ENCODE data around the gene MCM3AP. TPM values are rescaled to one million over a fixed set of nuclear protein-coding genes. Genes with fewer than 3 reads are reported as not detected.

The MCM3AP gene
- total and polyA plus RNA-seq, 7 donors = 16.9 to 92.8 (median 48.9) TPM

DNA sequence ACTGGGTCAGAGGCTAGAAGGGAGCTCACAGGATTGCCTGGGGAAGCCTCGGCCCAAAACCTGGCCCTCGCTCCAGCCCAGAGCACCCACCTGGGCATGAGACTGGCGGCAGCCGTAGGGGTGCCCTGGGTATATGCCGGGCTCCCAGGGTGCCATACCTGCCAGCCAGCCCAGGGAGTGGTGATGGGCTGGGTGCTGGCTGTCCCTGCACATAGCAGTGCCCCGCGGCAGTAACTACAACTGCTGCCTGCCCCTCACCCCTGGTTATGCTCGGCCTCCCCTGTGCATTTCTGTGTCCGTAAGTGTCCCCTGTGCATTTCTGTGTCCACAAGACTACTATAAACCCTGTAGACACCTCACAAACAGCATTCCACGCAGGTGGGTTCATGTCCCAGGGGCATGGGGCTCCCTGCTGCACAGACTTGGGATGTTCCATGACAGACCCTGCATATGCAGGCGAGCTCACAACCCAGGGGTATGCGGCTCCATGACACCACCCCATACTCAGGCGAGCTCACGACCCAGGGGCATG is 95.4 kb downstream of the MCM3AP start:
- Histone ChIP-seq H3K4me3 (no peak overlapping the region), H3K27me3 (peaks cover 0 to 3% (median 0%) of the 10 kb centered on the region in 3 donors), H3K27ac (peak overlapping the region in 2 of 4 donors; percentile 57 to 69), H3K4me1 (peaks cover 0 to 23% (median 19%) of the 10 kb centered on the region in 4 donors), H3K9me3 (no peaks in the 10 kb centered on the region), H3K36me3 (peaks cover 12 to 57% (median 16%) of the 10 kb centered on the region in 4 donors)
- 96% methylated on average over 14 of the region's 14 CpGs for WGBS, 2 donors
- DNase-seq = no peak
- TF ChIP-seq POLR2A (IDR thresholded peaks at IDR 0.05) (no peak), EP300 (IDR thresholded peaks at IDR 0.05) (no peak), POLR2AphosphoS5 (IDR thresholded peaks at IDR 0.05) (no peak)
- TF ChIP-seq, protein P1, sequence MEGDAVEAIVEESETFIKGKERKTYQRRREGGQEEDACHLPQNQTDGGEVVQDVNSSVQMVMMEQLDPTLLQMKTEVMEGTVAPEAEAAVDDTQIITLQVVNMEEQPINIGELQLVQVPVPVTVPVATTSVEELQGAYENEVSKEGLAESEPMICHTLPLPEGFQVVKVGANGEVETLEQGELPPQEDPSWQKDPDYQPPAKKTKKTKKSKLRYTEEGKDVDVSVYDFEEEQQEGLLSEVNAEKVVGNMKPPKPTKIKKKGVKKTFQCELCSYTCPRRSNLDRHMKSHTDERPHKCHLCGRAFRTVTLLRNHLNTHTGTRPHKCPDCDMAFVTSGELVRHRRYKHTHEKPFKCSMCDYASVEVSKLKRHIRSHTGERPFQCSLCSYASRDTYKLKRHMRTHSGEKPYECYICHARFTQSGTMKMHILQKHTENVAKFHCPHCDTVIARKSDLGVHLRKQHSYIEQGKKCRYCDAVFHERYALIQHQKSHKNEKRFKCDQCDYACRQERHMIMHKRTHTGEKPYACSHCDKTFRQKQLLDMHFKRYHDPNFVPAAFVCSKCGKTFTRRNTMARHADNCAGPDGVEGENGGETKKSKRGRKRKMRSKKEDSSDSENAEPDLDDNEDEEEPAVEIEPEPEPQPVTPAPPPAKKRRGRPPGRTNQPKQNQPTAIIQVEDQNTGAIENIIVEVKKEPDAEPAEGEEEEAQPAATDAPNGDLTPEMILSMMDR (IDR thresholded peaks at IDR 0.05) = no peak
- intact Hi-C loops (cut with DNase I) = no loop called here

DNA sequence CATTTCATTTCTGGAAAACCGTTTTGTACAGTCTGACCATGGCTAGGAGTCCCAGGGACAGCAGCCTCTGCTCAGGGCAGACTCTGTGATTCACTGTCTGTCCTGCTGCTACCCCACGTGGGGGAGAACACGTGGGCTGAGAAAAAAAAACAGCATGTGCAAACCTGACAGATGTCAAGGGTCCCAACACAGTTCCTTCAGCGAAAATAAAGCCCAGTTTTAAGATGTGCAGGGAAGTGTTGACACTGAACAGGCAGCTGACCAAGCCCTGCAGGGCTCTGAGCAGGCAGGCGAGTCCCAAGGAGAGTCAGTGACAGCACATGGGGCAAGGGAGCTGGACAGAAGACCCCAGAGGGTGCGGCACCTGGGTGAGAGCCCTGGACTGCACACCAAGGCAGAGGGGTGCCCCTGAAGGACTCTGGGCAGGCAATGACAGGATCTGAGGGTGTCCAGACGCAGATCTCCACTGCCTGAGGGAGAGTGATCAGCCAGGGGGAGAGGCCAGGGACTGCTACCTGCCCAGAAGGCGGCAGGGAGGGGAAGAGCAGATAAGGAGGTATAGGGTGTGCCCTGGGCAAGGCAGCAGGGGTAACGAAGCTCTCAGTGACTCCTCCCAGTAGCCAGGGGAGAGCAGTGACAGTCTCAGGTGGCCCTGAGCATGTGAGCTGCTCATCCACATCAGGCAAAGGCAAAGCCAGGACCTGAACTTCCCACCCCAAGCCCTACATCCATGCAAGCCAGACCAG is 96.0 kb downstream of the MCM3AP start:
- Histone ChIP-seq H3K36me3 (peaks cover 8 to 51% (median 12%) of the 10 kb centered on the region in 4 donors), H3K27ac (peak overlapping the region; percentile 52 to 77 (median 63)), H3K4me1 (peaks cover 0 to 26% (median 19%) of the 10 kb centered on the region in 4 donors), H3K27me3 (peaks cover 0 to 9% (median 0%) of the 10 kb centered on the region in 3 donors), H3K4me3 (no peak overlapping the region), H3K9me3 (no peaks in the 10 kb centered on the region)
- intact Hi-C loops (cut with DNase I) = no loop called here
- WGBS, 2 donors = 85 to 86% methylated on average over 9 of the region's 9 CpGs
- DNase-seq = peak; percentile 65
- TF ChIP-seq EP300 (IDR thresholded peaks at IDR 0.05) = no peak
- TF ChIP-seq, protein P1 (IDR thresholded peaks at IDR 0.05) = no peak
- TF ChIP-seq POLR2A (IDR thresholded peaks at IDR 0.05) = no peak
- TF ChIP-seq POLR2AphosphoS5 (IDR thresholded peaks at IDR 0.05) = no peak

DNA sequence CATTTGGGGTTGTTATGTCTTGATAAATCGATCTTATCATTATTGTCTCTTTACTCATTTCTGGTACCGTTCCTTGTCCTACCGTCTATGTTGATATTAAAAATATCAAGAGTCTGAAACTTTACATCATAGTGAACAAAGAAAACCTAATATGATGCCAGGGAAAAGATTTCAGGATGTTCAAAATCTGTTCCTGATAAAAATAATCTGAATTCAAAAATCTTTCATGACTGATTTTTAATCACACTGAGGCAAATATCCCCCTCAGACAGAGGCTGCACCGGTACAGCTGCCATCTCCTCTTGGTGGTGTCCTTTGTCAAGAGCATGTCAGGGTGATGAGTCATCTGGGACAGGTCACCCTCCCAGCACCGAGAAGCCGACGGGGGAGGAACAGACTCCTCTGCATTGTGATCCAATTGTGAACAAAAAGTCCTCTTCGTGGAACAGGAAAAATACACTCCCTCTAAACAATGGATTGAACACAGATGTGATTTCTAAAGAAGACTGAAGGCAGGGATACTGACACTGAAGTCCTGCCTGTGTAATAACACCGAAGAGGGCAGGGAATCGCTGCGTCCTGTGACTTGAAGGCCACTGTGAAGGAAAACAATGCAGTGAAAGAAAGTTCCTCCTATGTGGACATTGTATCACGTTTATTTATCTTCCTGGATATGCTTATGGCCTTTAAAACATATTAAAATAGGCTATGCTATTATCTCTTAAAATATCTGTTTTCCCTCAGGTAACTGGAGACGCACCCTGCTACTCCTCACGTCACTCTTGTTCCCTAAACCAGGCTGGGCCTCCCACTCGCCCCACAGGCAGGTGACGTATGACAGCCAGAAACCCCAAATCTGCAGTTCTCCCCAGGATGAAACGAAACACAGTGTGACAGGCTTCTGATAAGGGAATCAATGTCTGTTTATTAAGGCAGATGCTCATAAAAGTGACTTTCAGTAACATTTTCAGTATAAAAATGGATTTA is 96.9 kb downstream of the MCM3AP start:
- WGBS, 2 donors = 65 to 66% methylated on average over 17 of the region's 17 CpGs
- H3K27ac ChIP-seq = peak overlapping the region; percentile 52 to 77 (median 63)
- H3K27me3 ChIP-seq = peaks cover 0 to 9% (median 0%) of the 10 kb centered on the region in 3 donors
- TF ChIP-seq, protein P1 (IDR thresholded peaks at IDR 0.05) = no peak
- TF ChIP-seq POLR2A (IDR thresholded peaks at IDR 0.05) = no peak
- no peak for TF ChIP-seq EP300 (IDR thresholded peaks at IDR 0.05)
- peak; percentile 11 to 53 (median 32) for TF ChIP-seq POLR2AphosphoS5 (IDR thresholded peaks at IDR 0.05)
- H3K36me3 ChIP-seq = peaks cover 0 to 42% (median 3%) of the 10 kb centered on the region in 4 donors
- no peak overlapping the region for H3K4me3 ChIP-seq
- intact Hi-C loops (cut with DNase I) = no loop called here
- no peaks in the 10 kb centered on the region for H3K9me3 ChIP-seq
- DNase-seq = peak; percentile 86
- peaks cover 0 to 26% (median 23%) of the 10 kb centered on the region in 4 donors for H3K4me1 ChIP-seq

DNA sequence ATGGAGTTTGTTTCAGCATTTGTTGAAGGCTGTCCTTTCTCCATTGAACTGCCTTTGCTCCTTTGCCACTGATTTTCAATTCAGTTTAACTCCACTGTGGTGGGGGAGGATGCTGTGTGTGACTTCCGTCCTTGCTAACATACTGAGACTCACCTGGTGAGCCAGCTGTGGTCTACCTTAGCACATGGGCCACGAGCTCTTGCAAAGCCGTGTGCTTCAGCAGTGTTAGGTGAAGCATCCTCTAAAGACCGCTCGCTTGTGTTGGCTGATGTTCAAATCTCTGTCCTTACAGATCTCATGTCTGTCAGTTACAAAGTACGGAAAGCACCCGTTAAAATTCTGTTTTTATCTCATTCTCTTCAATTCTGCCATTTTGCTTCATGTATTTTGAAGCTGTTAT is 97.6 kb downstream of the MCM3AP start:
- peaks cover 0 to 29% (median 26%) of the 10 kb centered on the region in 4 donors for H3K4me1 ChIP-seq
- H3K36me3 ChIP-seq = peaks cover 0 to 37% (median 2%) of the 10 kb centered on the region in 4 donors
- H3K27ac ChIP-seq = peak overlapping the region in 3 of 4 donors; percentile 57 to 77 (median 69)
- no peak for TF ChIP-seq EP300 (IDR thresholded peaks at IDR 0.05)
- TF ChIP-seq POLR2AphosphoS5 (IDR thresholded peaks at IDR 0.05) = no peak
- TF ChIP-seq, protein P1 (IDR thresholded peaks at IDR 0.05) = no peak
- no peak for TF ChIP-seq POLR2A (IDR thresholded peaks at IDR 0.05)
- intact Hi-C loops (cut with DNase I) = no loop called here
- DNase-seq = no peak
- no peaks in the 10 kb centered on the region for H3K9me3 ChIP-seq
- no peak overlapping the region for H3K4me3 ChIP-seq
- H3K27me3 ChIP-seq = peaks cover 0 to 9% (median 0%) of the 10 kb centered on the region in 3 donors
- 90 to 94% methylated on average over 7 of the region's 7 CpGs for WGBS, 2 donors

Data from sigmoid colon (tissue), 7 donors.